Measurements from ENCODE around the gene SERPINI1.

DNA sequence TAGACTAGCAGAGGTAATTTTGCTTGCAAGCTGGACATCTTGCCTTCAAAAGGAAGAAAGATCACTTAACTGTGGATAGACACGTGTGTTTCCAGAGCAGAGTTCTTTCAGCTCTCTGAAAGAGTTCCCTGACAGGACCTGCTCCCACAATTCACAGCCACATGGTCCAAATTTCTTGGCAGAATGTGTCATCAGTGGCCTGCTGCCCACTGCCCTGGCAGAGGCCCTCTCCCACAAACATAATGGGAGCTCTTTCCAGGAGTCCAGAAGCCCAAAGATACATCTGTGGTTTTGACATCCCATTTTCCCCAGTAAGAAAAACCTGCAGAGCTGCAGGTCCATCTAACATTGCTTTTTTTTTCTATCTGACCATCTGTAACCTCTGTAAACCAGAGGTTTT lies 48.3 kb downstream of the SERPINI1 start:
- TF ChIP-seq, protein P1, sequence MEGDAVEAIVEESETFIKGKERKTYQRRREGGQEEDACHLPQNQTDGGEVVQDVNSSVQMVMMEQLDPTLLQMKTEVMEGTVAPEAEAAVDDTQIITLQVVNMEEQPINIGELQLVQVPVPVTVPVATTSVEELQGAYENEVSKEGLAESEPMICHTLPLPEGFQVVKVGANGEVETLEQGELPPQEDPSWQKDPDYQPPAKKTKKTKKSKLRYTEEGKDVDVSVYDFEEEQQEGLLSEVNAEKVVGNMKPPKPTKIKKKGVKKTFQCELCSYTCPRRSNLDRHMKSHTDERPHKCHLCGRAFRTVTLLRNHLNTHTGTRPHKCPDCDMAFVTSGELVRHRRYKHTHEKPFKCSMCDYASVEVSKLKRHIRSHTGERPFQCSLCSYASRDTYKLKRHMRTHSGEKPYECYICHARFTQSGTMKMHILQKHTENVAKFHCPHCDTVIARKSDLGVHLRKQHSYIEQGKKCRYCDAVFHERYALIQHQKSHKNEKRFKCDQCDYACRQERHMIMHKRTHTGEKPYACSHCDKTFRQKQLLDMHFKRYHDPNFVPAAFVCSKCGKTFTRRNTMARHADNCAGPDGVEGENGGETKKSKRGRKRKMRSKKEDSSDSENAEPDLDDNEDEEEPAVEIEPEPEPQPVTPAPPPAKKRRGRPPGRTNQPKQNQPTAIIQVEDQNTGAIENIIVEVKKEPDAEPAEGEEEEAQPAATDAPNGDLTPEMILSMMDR (IDR thresholded peaks at IDR 0.05): no peak
- TF ChIP-seq POLR2A (IDR thresholded peaks at IDR 0.05): no peak
